IMR-90 (cell line): ENCODE measurements around the gene MSI2. TPM values are rescaled to one million over a fixed set of nuclear protein-coding genes. Genes with fewer than 3 reads are reported as not detected.

Experiments used
- ATAC-seq: fragments of 200-7000 bp; cut with Tn5 transposase; 2 replicates; pipeline ENCODE4 v1.9.1; 2020; ENCODE audit warnings: low read depth, mild to moderate bottlenecking, moderate library complexity
- BruUV-seq: library from RNA; stranded (reverse); fragments of 400-500 nt; replicated peaks from 2 replicates; lab custom pipeline; 2021; lab: Mats Ljungman, UMichigan
- CTCF ChIA-PET: fragments of 300-600 bp; formaldehyde crosslinking; extraction: SDS; loops from one replicate; lab custom pipeline; 2021; ENCODE audit warnings: antibody characterized with exemption; lab: Yijun Ruan, JAX
- POLR2A ChIA-PET: fragments of 300-600 bp; sonication (Branson Sonifier 250); formaldehyde crosslinking; loops from one replicate; lab custom pipeline; 2022; ENCODE audit warnings: antibody characterized with exemption; ENCODE audit not compliant: unreplicated experiment; lab: Charles Lee
- DNase-seq: peaks from one replicate; pipeline ENCODE4 v3.0.0; 2013
- H2AFZ ChIP-seq: replicated peaks from 2 replicates; pipeline ENCODE3; 2013; ENCODE audit warnings: low read length, mild to moderate bottlenecking; ENCODE audit not compliant: poor library complexity
- H2AK5ac ChIP-seq: 2 replicates; pipeline ENCODE4 v1.6.1; 2013; ENCODE audit warnings: low read depth, low read length, inconsistent platforms
- H2AK9ac ChIP-seq: replicated peaks from 2 replicates; pipeline ENCODE3; 2013; ENCODE audit warnings: mild to moderate bottlenecking, low read depth, low read length, moderate library complexity; ENCODE audit not compliant: poor library complexity
- H2BK120ac ChIP-seq: 2 replicates; pipeline ENCODE4 v1.6.1; 2013; ENCODE audit warnings: low read depth, low read length, inconsistent platforms
- H2BK15ac ChIP-seq: 3 replicates; pipeline ENCODE4 v1.6.1; 2013; ENCODE audit warnings: low read depth, low read length, inconsistent platforms
- H2BK20ac ChIP-seq: 2 replicates; pipeline ENCODE4 v1.6.1; 2013; ENCODE audit warnings: low read depth, mild to moderate bottlenecking, inconsistent platforms, low read length, moderate library complexity
- H2BK5ac ChIP-seq: 2 replicates; pipeline ENCODE4 v1.6.1; 2013; ENCODE audit warnings: mild to moderate bottlenecking, low read depth, low read length, inconsistent platforms; ENCODE audit not compliant: poor library complexity, severe bottlenecking
- H3K14ac ChIP-seq: replicated peaks from 2 replicates; pipeline ENCODE4 v1.6.1; 2013; ENCODE audit warnings: low read depth, low read length, inconsistent platforms
- H3K18ac ChIP-seq: 2 replicates; pipeline ENCODE4 v1.6.1; 2013; ENCODE audit warnings: low read depth, low read length, control low read depth
- H3K23ac ChIP-seq: 2 replicates; pipeline ENCODE4 v1.6.1; 2013; ENCODE audit warnings: low read depth, low read length, inconsistent platforms
- H3K27ac ChIP-seq: 2 replicates; pipeline ENCODE4 v1.5.1; 2013; ENCODE audit warnings: mild to moderate bottlenecking, control low read depth, low read length; ENCODE audit not compliant: insufficient read depth
- H3K27me3 ChIP-seq: 2 replicates; pipeline ENCODE4 v1.6.1; 2013; ENCODE audit warnings: low read length; ENCODE audit not compliant: control insufficient read depth, insufficient read depth
- H3K36me3 ChIP-seq: 2 replicates; pipeline ENCODE4 v1.6.1; 2013; ENCODE audit warnings: low read length, mixed read lengths; ENCODE audit not compliant: control insufficient read depth, insufficient read depth
- H3K4ac ChIP-seq: 2 replicates; pipeline ENCODE4 v1.6.1; 2013; ENCODE audit warnings: low read depth, low read length, inconsistent platforms
- H3K4me1 ChIP-seq: 2 replicates; pipeline ENCODE4 v1.6.1; 2013; ENCODE audit warnings: low read length, mixed read lengths; ENCODE audit not compliant: control insufficient read depth, insufficient read depth
- H3K4me2 ChIP-seq: 2 replicates; pipeline ENCODE4 v1.6.1; 2013; ENCODE audit warnings: low read depth, mild to moderate bottlenecking, control low read depth, low read length, moderate library complexity
- H3K4me3 ChIP-seq: 2 replicates; pipeline ENCODE4 v1.5.1; 2013; ENCODE audit warnings: low read depth, mild to moderate bottlenecking, control low read depth, low read length, moderate library complexity; ENCODE audit not compliant: insufficient read depth
- H3K56ac ChIP-seq: 2 replicates; pipeline ENCODE4 v1.6.1; 2013; ENCODE audit warnings: low read length, inconsistent platforms; ENCODE audit not compliant: insufficient read depth; ENCODE audit errors: extremely low read depth
- H3K79me1 ChIP-seq, 2 experiments: 2 replicates each; pipeline ENCODE4 v1.6.1; 2013; ENCODE audit warnings: low read length in 2 of 2, inconsistent platforms in 1 of 2, low read depth in 1 of 2
- H3K9ac ChIP-seq: 2 replicates; pipeline ENCODE4 v1.6.1; 2013; ENCODE audit warnings: low read depth, low read length, control low read depth
- H3K9me1 ChIP-seq: 2 replicates; pipeline ENCODE4 v1.6.1; 2013; ENCODE audit warnings: low read length, inconsistent platforms; ENCODE audit not compliant: insufficient read depth
- H3K9me3 ChIP-seq: 2 replicates; pipeline ENCODE4 v1.6.1; 2013; ENCODE audit warnings: low read length; ENCODE audit not compliant: control insufficient read depth, insufficient read depth
- H4K20me1 ChIP-seq: 2 replicates; pipeline ENCODE4 v1.6.1; 2013; ENCODE audit warnings: low read length, inconsistent platforms; ENCODE audit not compliant: insufficient read depth
- H4K5ac ChIP-seq: 2 replicates; pipeline ENCODE4 v1.6.1; 2013; ENCODE audit warnings: mild to moderate bottlenecking, low read depth, low read length, control low read depth
- H4K8ac ChIP-seq, 2 experiments: 2 replicates each; pipeline ENCODE4 v1.6.1; 2013; ENCODE audit warnings: low read depth in 2 of 2, low read length in 2 of 2, control low read depth in 1 of 2, inconsistent platforms in 1 of 2
- H4K91ac ChIP-seq: 2 replicates; pipeline ENCODE4 v1.6.1; 2013; ENCODE audit warnings: low read depth, low read length, inconsistent platforms; ENCODE audit not compliant: insufficient read depth
- CHD1 ChIP-seq: IDR thresholded peaks from 2 replicates; pipeline ENCODE4 v1.6.1; 2012; ENCODE audit warnings: low read depth, low read length, improper control_type of control experiment
- ELK1 ChIP-seq: fragments of 150-350 bp; IDR thresholded peaks from 2 replicates; pipeline ENCODE4 v1.6.1; 2016; ENCODE audit warnings: low read depth, mild to moderate bottlenecking, low read length, moderate library complexity, borderline replicate concordance
- MXI1 ChIP-seq: IDR thresholded peaks from 2 replicates; pipeline ENCODE4 v1.6.1; 2012; ENCODE audit warnings: low read depth, mild to moderate bottlenecking, low read length, moderate library complexity, borderline replicate concordance
- RAD21 ChIP-seq: IDR thresholded peaks from 2 replicates; pipeline ENCODE4 v1.6.1; 2012; ENCODE audit warnings: low read length, improper control_type of control experiment
- RCOR1 ChIP-seq: IDR thresholded peaks from 2 replicates; pipeline ENCODE4 v1.6.1; 2012; ENCODE audit warnings: mild to moderate bottlenecking, low read length, improper control_type of control experiment; ENCODE audit not compliant: insufficient replicate concordance
- USF2 ChIP-seq: fragments of 150-350 bp; IDR thresholded peaks from 2 replicates; pipeline ENCODE4 v1.6.1; 2017; ENCODE audit warnings: mild to moderate bottlenecking, antibody characterized with exemption, low read length, low read depth
- WGBS, 2 experiments: methylation state at CpG; one replicate each; pipeline versions ENCODE4 v1.1.5 to v1.1.7; 2013; ENCODE audit warnings: missing lambda C conversion rate in 2 of 2; ENCODE audit not compliant: insufficient read length in 1 of 2; ENCODE audit errors: extremely low coverage in 2 of 2; 5-methylcytosine and 5-hydroxymethylcytosine counted together
- dilution Hi-C: fragments of 300-500 bp; cut with HindIII; formaldehyde crosslinking; loops from one replicate; pipeline ENCODE4 v1.14.3; 2018; ENCODE audit warnings: low sequenced_read_pairs; ENCODE audit not compliant: unreplicated experiment
- in situ Hi-C: fragments of 300-500 bp; cut with MboI; formaldehyde crosslinking; loops from 3 replicates; pipeline ENCODE4 v1.14.3; 2019; ENCODE audit warnings: low sequenced_read_pairs, inconsistent platforms, mixed read lengths
- intact Hi-C: fragments of 100-400 bp; cut with micrococcal nuclease; formaldehyde crosslinking; loops from 2 replicates; pipeline ENCODE4 v1.10.0; 2022
- polyA plus RNA-seq, 3 experiments: library from polyadenylated mRNA; depleted of rRNA; stranded (reverse); fragments of >200 nt; gene quantifications; 2 replicates each; pipeline ENCODE4 v1.2.3, GENCODE V29; 2012; ENCODE audit warnings: low replicate concordance in 1 of 3
- total RNA-seq: library from RNA; depleted of rRNA; stranded (reverse); fragments of >200 nt; gene quantifications from 2 replicates; pipeline ENCODE4 v1.2.3, GENCODE V29; 2012

Gene MSI2
- total and polyA plus RNA-seq, 2 of the 4 experiments (the other 2 are of a cell fraction), result 13.0 to 16.0 TPM

- Histone ChIP-seq H3K4ac (peak overlapping the region; percentile 74), H3K27ac (peak overlapping the region; percentile 72; the same call in 1 of the 2 replicates), H4K5ac (peak overlapping the region; percentile 26), H3K27me3 (no peaks in the 10 kb centered on the region), H4K8ac (peak overlapping the region; percentile 12 to 91; a peak in 3 of 4 replicates), H3K4me1 (peaks cover 12% of the 10 kb centered on the region), H2AK9ac (no peak overlapping the region), H2AK5ac (0 out of 2 replicates have a peak overlapping the region, but pooled peaks have one; percentile 31), H3K14ac (peak overlapping the region; percentile 56; the same call in 1 of the 2 replicates), H3K4me2 (no peak overlapping the region), H3K18ac (peak overlapping the region; percentile 63), H2BK20ac (peak overlapping the region; percentile 73; the same call in 1 of the 2 replicates), H2BK15ac (peak overlapping the region; percentile 46; the same call in 2 of the 3 replicates), H3K36me3 (no peaks in the 10 kb centered on the region), H3K79me1 (peaks cover 8 to 19% of the 10 kb centered on the region in 2 experiments; a peak in 3 of 4 replicates), H3K9me1 (peaks cover 7% of the 10 kb centered on the region), H4K91ac (peak overlapping the region; percentile 81), H2AFZ (no peak overlapping the region), H3K23ac (peak overlapping the region; percentile 72; the same call in 1 of the 2 replicates), H2BK5ac (peak overlapping the region; percentile 95), H3K9me3 (no peaks in the 10 kb centered on the region; the same call in none of the 2 replicates), H3K56ac (0 out of 2 replicates have a peak overlapping the region, but pooled peaks have one; percentile 23), H3K4me3 (no peak overlapping the region), H2BK120ac (peak overlapping the region; percentile 21; the same call in 1 of the 2 replicates), H4K20me1 (no peaks in the 10 kb centered on the region), H3K9ac (peak overlapping the region; percentile 15; the same call in 1 of the 2 replicates)
- ATAC-seq (peak; percentile 18), DNase-seq (peak; percentile 34)
- dilution Hi-C loops (no loop called here), in situ Hi-C loops (no loop called here), intact Hi-C loops (no loop called here)
- POLR2A ChIA-PET, result no interaction called here
- TF ChIP-seq USF2 (no peak), RCOR1 (no peak), RAD21 (no peak), MXI1 (no peak), ELK1 (no peak), CHD1 (no peak)
- no TSS peak for BruUV-seq
- CTCF ChIA-PET, result interaction anchor here (1.0 kb wide), 1 partner anchor 125 kb away, joined by 4 read pairs; no protein-coding TSS in a partner anchor
- no CpG with 5 or more reads among the region's 2 CpGs for whole genome bisulfite sequencing, 2 experiments
These were observed 113.2 kb downstream of the MSI2 start for GRCh38 chr17:57369509-57369945.
